ENCODE results near the gene PRIMA1. TPM values are rescaled to one million over a fixed set of nuclear protein-coding genes. Genes with fewer than 3 reads are reported as not detected.

Gene PRIMA1
- total RNA-seq, 1 experiment from 2014 or later = 0.26 TPM

GRCh38 chr14:93764211-93764659 is 24.1 kb downstream of the PRIMA1 start:
- Histone ChIP-seq H3K4me1 (ENCODE audit: control insufficient read depth, insufficient read depth, low read length) (no peaks in the 10 kb centered on the region), H3K27ac (ENCODE audit: low read length) (no peak overlapping the region), H3K9me3 (ENCODE audit: control insufficient read depth, insufficient read depth, low read depth, low read length) (no peaks in the 10 kb centered on the region), H3K36me3 (ENCODE audit: control insufficient read depth, insufficient read depth, low read length) (no peaks in the 10 kb centered on the region), H3K4me3 (ENCODE audit: low read depth in 2 of 2, low read length in 2 of 2) (no peak overlapping the region), H3K27me3 (ENCODE audit: control insufficient read depth, insufficient read depth, low read length) (no peaks in the 10 kb centered on the region; the same call in 1 of the 2 replicates)
- TF ChIP-seq POLR2AphosphoS5 (IDR thresholded peaks at IDR 0.05; ENCODE audit: low read depth, low read length) (no peak), TCF7L2 (IDR thresholded peaks at IDR 0.05; ENCODE audit: low read depth, low read length) (no peak), SIN3A (IDR thresholded peaks at IDR 0.05; ENCODE audit: borderline replicate concordance, insufficient read depth, low read depth, low read length) (no peak), CTCF (IDR thresholded peaks at IDR 0.05) (no peak), REST (IDR thresholded peaks at IDR 0.05; ENCODE audit: insufficient read depth in 1 of 2, low read depth in 2 of 2, low read length in 1 of 2) (no peak)
- BruUV-seq (replicated peaks) = no TSS peak
- intact Hi-C loops (cut with micrococcal nuclease; ENCODE audit: unreplicated experiment) = no loop called here
- ChIA-PET CTCF (no interaction called here), POLR2A (no interaction called here)
- no peak for ATAC-seq
- in situ Hi-C loops (cut with HindIII; ENCODE audit: low pct_unique_long_range_greater_than_20kb, low sequenced_read_pairs) = no loop called here
- DNase-seq (ENCODE audit: low read depth, low spot score) = no peak

- intact Hi-C loops (cut with micrococcal nuclease; ENCODE audit: unreplicated experiment) (no loop called here), in situ Hi-C loops (cut with HindIII; ENCODE audit: low pct_unique_long_range_greater_than_20kb, low sequenced_read_pairs) (no loop called here)
- Histone ChIP-seq H3K27ac (ENCODE audit: low read length) (no peak overlapping the region), H3K4me3 (ENCODE audit: low read depth in 2 of 2, low read length in 2 of 2) (no peak overlapping the region), H3K27me3 (ENCODE audit: control insufficient read depth, insufficient read depth, low read length) (no peaks in the 10 kb centered on the region), H3K9me3 (ENCODE audit: control insufficient read depth, insufficient read depth, low read depth, low read length) (no peaks in the 10 kb centered on the region), H3K4me1 (ENCODE audit: control insufficient read depth, insufficient read depth, low read length) (no peaks in the 10 kb centered on the region), H3K36me3 (ENCODE audit: control insufficient read depth, insufficient read depth, low read length) (no peaks in the 10 kb centered on the region)
- CTCF ChIA-PET = no interaction called here
- BruUV-seq (replicated peaks) = no TSS peak
- TF ChIP-seq CTCF (IDR thresholded peaks at IDR 0.05) = no peak
- POLR2A ChIA-PET = no interaction called here
- ATAC-seq = peak; percentile 64
- DNase-seq (ENCODE audit: low read depth, low spot score) = no peak
These were observed 28.5 kb downstream of the PRIMA1 start for GRCh38 chr14:93759719-93760307.

Data from Panc1 (cell line).